SK-N-MC (cell line): ENCODE data around the gene PCBP3.

Experiments used
- EZH2 ChIP-seq: fragments of 200-600 bp; sonication (generic); IDR thresholded peaks from one replicate; pipeline ENCODE4 v1.6.1; 2017; ENCODE audit warnings: antibody characterized with exemption
- FOXP2 ChIP-seq: optimal IDR thresholded peaks from 2 replicates; pipeline ENCODE3; 2011; ENCODE audit warnings: mild to moderate bottlenecking, moderate library complexity; ENCODE audit not compliant: insufficient read depth; ENCODE audit errors: extremely low read length, control extremely low read depth
- POLR2AphosphoS5 ChIP-seq: IDR thresholded peaks from 2 replicates; pipeline ENCODE4 v1.6.1; 2012; ENCODE audit warnings: mild to moderate bottlenecking, low read depth, low read length, borderline replicate concordance

DNA sequence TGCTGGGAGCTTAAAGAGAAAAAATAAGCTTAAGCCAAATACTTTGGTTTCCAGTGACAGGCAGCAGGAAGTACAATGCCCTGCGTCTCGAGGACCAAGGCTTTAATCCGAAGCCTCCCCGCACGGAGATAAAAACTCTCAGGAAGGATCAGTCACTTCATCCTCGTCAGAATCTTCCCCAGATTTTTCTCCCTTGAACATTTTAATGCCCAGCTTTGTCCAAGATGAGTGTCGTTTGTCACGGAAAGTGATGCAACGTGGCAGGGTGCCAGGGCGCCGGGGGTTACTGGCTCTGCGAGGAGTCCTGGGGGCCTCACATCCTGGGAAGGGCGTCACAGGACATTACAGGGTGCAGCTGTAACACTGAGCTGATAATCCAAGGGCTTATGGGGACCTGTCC lies 25.2 kb upstream of the PCBP3 start:
- TF ChIP-seq EZH2 (no peak), POLR2AphosphoS5 (no peak), FOXP2 (no peak)
